HEK293T (cell line): ENCODE measurements around the gene GNB1L.
"Not testable (repeated sequence)": the region's sequence is repeated elsewhere in the genome, so short reads cannot be mapped to it uniquely, and the experiment has no call there.

ENCODE experiments used
- CTCF ChIA-PET: fragments of 350-600 bp; formaldehyde crosslinking; extraction: SDS; loops from one replicate; lab custom pipeline; 2021; ENCODE audit warnings: antibody characterized with exemption, inconsistent platforms; lab: Yijun Ruan, JAX
- POLR2A ChIA-PET: fragments of 350-600 bp; formaldehyde crosslinking; extraction: SDS; loops from one replicate; lab custom pipeline; 2020; ENCODE audit warnings: antibody characterized with exemption, inconsistent platforms; lab: Yijun Ruan, JAX
- DNase-seq: peaks from one replicate; pipeline ENCODE4 v3.0.0; 2012; ENCODE audit warnings: mixed read lengths; ENCODE audit errors: extremely low spot score
- ARNT ChIP-seq: fragments of 450-650 bp; IDR thresholded peaks from 2 replicates; pipeline ENCODE4 v1.6.1; 2017; ENCODE audit warnings: mild to moderate bottlenecking
- BHLHE40 ChIP-seq: fragments of 450-650 bp; IDR thresholded peaks from 2 replicates; pipeline ENCODE4 v1.6.1; 2016; ENCODE audit warnings: mild to moderate bottlenecking, moderate library complexity, borderline replicate concordance
- CTBP1 ChIP-seq: fragments of 450-650 bp; IDR thresholded peaks from 2 replicates; pipeline ENCODE4 v1.6.1; 2016; ENCODE audit warnings: borderline replicate concordance
- ELF4 ChIP-seq: fragments of 450-650 bp; IDR thresholded peaks from 2 replicates; pipeline ENCODE4 v1.6.1; 2017; ENCODE audit warnings: antibody characterized with exemption
- FOXA1 ChIP-seq: fragments of 450-650 bp; IDR thresholded peaks from 2 replicates; pipeline ENCODE4 v1.6.1; 2016; ENCODE audit warnings: mild to moderate bottlenecking
- FOXK2 ChIP-seq: fragments of 450-650 bp; IDR thresholded peaks from 2 replicates; pipeline ENCODE4 v1.6.1; 2016; ENCODE audit warnings: mild to moderate bottlenecking
- FOXM1 ChIP-seq: fragments of 450-650 bp; IDR thresholded peaks from 2 replicates; pipeline ENCODE4 v1.6.1; 2017; ENCODE audit warnings: mild to moderate bottlenecking, borderline replicate concordance
- HDGF ChIP-seq: fragments of 450-650 bp; IDR thresholded peaks from 2 replicates; pipeline ENCODE4 v1.6.1; 2017; ENCODE audit warnings: antibody characterized with exemption, borderline replicate concordance
- L3MBTL2 ChIP-seq: fragments of 450-650 bp; conservative IDR thresholded peaks from 2 replicates; pipeline ENCODE4 v1.6.1; 2016; ENCODE audit warnings: mild to moderate bottlenecking
- LEF1 ChIP-seq: fragments of 450-650 bp; IDR thresholded peaks from 2 replicates; pipeline ENCODE4 v1.6.1; 2017; ENCODE audit warnings: mild to moderate bottlenecking, borderline replicate concordance
- NFRKB ChIP-seq: fragments of 450-650 bp; IDR thresholded peaks from 2 replicates; pipeline ENCODE4 v1.6.1; 2016; ENCODE audit warnings: mild to moderate bottlenecking, moderate library complexity
- PKNOX1 ChIP-seq: fragments of 450-650 bp; IDR thresholded peaks from 2 replicates; pipeline ENCODE4 v1.6.1; 2016
- SP1 ChIP-seq: fragments of 450-650 bp; IDR thresholded peaks from 2 replicates; pipeline ENCODE4 v1.6.1; 2017
- SUZ12 ChIP-seq: fragments of 450-650 bp; IDR thresholded peaks from 2 replicates; pipeline ENCODE4 v1.6.1; 2016; ENCODE audit warnings: mild to moderate bottlenecking
- TARDBP ChIP-seq: fragments of 450-650 bp; IDR thresholded peaks from 2 replicates; pipeline ENCODE4 v1.6.1; 2016
- ZNF384 ChIP-seq: fragments of 450-650 bp; IDR thresholded peaks from 2 replicates; pipeline ENCODE4 v1.6.1; 2016

The GNB1L gene

GRCh38 chr22:19795617-19796008 is 59.1 kb downstream of the GNB1L start:
- POLR2A ChIA-PET, result no interaction called here
- CTCF ChIA-PET, result no interaction called here
- no peak for TF ChIP-seq ZNF384
- TF ChIP-seq FOXM1, result no peak
- no peak for DNase-seq

DNA sequence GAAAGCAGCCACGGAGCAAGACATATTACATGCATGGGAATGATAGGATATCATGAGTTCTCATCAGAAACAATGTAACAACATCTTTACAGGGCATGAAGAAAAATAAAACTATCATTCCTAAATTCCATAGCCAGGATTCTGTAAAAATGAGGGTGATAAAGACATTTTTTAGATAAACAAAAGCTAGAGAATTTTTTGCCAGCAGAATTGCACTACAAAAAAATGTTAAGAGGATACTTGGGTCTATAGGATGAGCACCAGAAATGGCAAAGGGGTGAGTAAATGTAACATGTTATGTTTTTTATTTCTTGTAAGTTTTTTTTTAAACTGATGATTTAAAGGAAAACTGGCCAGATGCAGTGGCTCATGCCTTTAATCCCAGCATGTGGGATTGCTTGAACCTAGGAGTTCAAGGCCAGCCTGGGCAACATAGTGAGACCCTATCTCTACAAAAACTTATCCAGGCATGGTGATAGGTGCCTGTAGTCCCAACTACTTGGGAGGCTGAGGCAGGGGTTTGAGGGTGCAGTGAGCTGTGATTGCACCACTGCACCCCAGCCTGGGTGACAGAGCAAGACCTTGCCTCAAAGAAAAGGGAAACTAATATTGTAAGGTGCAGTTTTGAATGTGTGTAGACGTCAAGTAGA is 60.9 kb downstream of the GNB1L start:
- no peak for DNase-seq
- CTCF ChIA-PET, result interaction anchor here (0.7 kb wide), 1 partner anchor 888 kb away, joined by 5 read pairs; the partner anchor contains the start of gene DGCR6
- TF ChIP-seq PKNOX1, result no peak
- TF ChIP-seq SP1, result no peak
- TF ChIP-seq FOXM1, result no peak
- no peak for TF ChIP-seq ELF4
- no peak for TF ChIP-seq HDGF
- TF ChIP-seq ARNT, result no peak
- no peak for TF ChIP-seq SUZ12
- TF ChIP-seq LEF1, result no peak
- TF ChIP-seq NFRKB, result no peak
- TF ChIP-seq L3MBTL2, result no peak
- no peak for TF ChIP-seq CTBP1
- no peak for TF ChIP-seq TARDBP
- no peak for TF ChIP-seq FOXA1
- no peak for TF ChIP-seq FOXK2
- TF ChIP-seq BHLHE40, result no peak
- no peak for TF ChIP-seq ZNF384
- POLR2A ChIA-PET, result no interaction called here

DNA sequence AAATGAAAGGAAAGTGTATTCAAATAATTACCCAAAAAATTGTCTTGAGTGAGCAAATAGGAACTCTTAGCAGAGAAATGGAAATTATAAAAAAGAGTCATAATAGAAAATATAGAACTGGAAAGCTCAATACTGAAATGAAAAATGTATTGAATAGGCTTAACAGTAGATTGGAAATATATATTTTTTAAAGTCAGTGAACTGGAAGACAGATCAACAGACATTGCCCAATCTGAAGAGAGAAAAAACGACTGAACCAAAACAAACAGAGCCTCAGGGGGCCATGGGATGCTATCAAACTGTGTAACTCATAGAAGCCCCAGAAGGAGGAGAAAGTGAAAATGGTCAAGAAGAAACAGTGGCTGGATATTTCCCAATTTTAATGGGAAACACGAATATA is 61.5 kb downstream of the GNB1L start:
- CTCF ChIA-PET, result no interaction called here

GRCh38 chr22:19792383-19792896 is 62.2 kb downstream of the GNB1L start:
- CTCF ChIA-PET, POLR2A ChIA-PET: not testable (repeated sequence)

More for the DNA sequence above, 61.5 kb downstream of the GNB1L start:
- TF ChIP-seq NFRKB (no peak), ARNT (no peak), SP1 (no peak), FOXK2 (no peak), ELF4 (no peak)
- POLR2A ChIA-PET, result no interaction called here
- no peak for DNase-seq

GRCh38 chr22:19791894-19792293 is 62.8 kb downstream of the GNB1L start:
- ChIA-PET POLR2A (no interaction called here), CTCF (interaction anchor here (0.9 kb wide), 1 partner anchor 162 kb away, joined by 3 read pairs; no protein-coding TSS in a partner anchor)
- TF ChIP-seq ZNF384 (no peak), TARDBP (no peak), FOXK2 (no peak), CTBP1 (no peak), SP1 (no peak), L3MBTL2 (no peak), FOXM1 (no peak), ELF4 (no peak), PKNOX1 (no peak), HDGF (no peak), LEF1 (no peak), NFRKB (no peak), FOXA1 (no peak)
- no peak for DNase-seq

More at GRCh38 chr22:19792383-19792896, 62.2 kb downstream of the GNB1L start:
- not testable (repeated sequence) for DNase-seq

DNA sequence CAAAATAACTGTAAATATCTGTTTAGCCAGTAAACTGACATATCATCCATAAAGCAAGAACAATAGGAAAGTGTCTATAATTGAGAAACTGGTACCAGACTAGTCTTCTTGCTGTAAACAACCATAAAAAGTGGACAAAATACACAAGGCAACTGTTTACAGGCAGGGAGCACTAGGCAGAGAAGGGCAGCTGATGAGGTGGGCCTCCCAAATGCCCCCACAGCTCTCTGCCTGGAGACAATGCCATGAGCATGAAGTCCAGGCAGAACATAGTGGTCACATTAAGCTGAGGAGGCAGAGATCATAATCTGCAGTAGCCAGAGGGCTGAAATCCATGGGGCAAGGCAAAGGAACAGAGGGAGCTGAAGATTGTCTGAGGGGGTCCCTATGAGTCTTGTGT is 63.4 kb downstream of the GNB1L start:
- DNase-seq, result no peak
- ChIA-PET POLR2A (no interaction called here), CTCF (interaction anchor here (0.9 kb wide), 1 partner anchor 162 kb away, joined by 3 read pairs; no protein-coding TSS in a partner anchor)
- TF ChIP-seq PKNOX1 (no peak), NFRKB (no peak), LEF1 (no peak), FOXA1 (no peak), BHLHE40 (no peak), CTBP1 (no peak), SP1 (no peak), ARNT (no peak), HDGF (no peak), FOXK2 (no peak), SUZ12 (no peak), ZNF384 (no peak), ELF4 (no peak)
